Measurements from ENCODE around the gene KIAA1328. TPM values are rescaled to one million over a fixed set of nuclear protein-coding genes. Genes with fewer than 3 reads are reported as not detected.

KIAA1328 gene
- total RNA-seq, 2 experiments from 2014 or later: 7.3 to 7.8 TPM

DNA sequence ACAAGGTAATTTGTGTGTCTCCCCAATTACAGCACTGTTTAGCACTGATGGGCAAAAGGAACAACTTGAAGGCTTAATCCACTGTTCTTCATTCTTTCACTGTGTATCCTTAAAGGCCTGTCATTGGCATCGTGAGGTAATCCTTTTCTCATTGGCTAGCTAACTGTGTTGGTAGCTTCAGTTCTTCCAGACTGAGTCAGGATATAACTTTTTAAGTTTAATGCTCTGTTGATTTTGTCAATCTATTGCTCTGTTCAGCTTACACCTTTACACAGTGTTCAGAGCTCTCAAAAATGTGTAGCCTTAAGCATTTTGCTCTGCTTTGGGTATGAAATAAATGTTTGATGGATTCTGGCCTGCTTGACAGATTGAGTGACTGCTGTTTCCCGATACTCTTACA is 148.2 kb downstream of the KIAA1328 start:
- CTCF ChIA-PET: no interaction called here
- Mint-ChIP-seq H3K36me3 (peaks cover 39% of the 10 kb centered on the region), H3K4me1 (ENCODE audit: low read depth) (no peaks in the 10 kb centered on the region), H3K9me3 (peaks cover 25% of the 10 kb centered on the region), H3K27me3 (no peaks in the 10 kb centered on the region), H3K27ac (no peak overlapping the region), H3K4me3 (no peak overlapping the region)
- POLR2A ChIA-PET: no interaction called here
- intact Hi-C loops (cut with micrococcal nuclease): no loop called here
- no peak for DNase-seq

DNA sequence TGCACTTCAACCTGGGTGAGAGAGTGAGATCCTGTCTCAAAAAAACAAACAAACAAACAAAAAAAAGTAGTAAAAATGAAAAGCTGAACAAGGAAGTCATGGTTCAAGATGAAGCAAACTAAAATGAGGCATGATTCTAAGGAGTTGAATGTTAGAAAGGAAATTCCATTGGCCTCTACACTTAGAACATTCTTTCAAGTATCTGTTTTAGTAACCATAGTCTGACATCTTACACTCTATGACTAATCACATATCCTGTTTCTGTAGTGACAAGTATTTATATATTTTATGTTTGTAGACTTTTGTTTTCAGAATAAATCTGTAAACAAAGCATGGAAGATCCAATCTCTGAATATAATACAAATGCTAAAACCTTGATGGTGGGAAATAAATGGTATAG is 164.1 kb downstream of the KIAA1328 start:
- Mint-ChIP-seq H3K4me3 (no peak overlapping the region), H3K36me3 (peaks cover 53% of the 10 kb centered on the region), H3K4me1 (ENCODE audit: low read depth) (peaks cover 2% of the 10 kb centered on the region), H3K9me3 (peaks cover 23% of the 10 kb centered on the region), H3K27ac (no peak overlapping the region), H3K27me3 (no peaks in the 10 kb centered on the region)
- no peak for DNase-seq
- ChIA-PET POLR2A (no interaction called here), CTCF (no interaction called here)
- intact Hi-C loops (cut with micrococcal nuclease): no loop called here

DNA sequence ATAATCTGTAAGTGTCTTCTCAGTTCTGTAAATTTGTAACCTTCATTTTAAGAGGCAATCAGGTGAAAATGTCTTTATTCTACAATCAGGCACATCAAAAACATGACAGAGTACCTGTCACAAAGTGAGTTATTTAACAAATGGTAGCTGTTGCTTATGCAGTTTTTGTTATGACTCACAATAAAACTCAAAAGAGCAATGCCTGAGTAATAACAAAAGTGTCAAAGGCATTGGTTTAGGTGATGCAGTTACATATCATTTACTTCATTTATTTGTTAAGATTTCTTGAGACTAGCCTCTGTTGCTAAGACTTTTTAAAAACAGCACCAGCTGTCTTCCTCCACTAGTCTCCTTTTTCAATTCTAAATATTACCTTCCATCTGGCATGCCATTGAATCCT is 177.8 kb downstream of the KIAA1328 start:
- H3K9me3 Mint-ChIP-seq: peaks cover 21% of the 10 kb centered on the region
- H3K27me3 Mint-ChIP-seq: no peaks in the 10 kb centered on the region
- POLR2A ChIA-PET: no interaction called here
- CTCF ChIA-PET: no interaction called here
- intact Hi-C loops (cut with micrococcal nuclease): no loop called here
- H3K4me3 Mint-ChIP-seq: no peak overlapping the region
- no peak overlapping the region for H3K27ac Mint-ChIP-seq
- no peak for DNase-seq
- peaks cover 2% of the 10 kb centered on the region for H3K4me1 Mint-ChIP-seq (ENCODE audit: low read depth)
- peaks cover 19% of the 10 kb centered on the region for H3K36me3 Mint-ChIP-seq

DNA sequence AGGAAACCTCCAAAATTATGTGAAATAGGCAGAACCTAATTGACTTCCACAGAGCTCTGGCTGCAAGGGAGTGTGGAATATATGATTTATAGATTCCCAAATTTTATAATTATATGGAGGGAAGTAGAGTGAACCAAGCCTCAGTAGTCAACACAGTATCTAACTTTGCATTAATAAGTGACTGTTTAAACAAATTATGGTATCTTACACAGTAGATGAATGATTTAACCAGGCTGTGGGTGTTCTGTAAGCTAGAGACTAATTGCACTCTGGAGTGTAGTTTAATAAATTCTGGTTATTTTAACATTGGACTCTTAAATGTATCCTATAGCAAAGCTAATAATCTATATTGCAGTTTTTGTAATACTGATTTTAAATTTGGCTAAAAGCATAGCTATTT is 183.5 kb downstream of the KIAA1328 start:
- CTCF ChIA-PET: no interaction called here
- no peaks in the 10 kb centered on the region for H3K4me1 Mint-ChIP-seq (ENCODE audit: low read depth)
- DNase-seq: no peak
- intact Hi-C loops (cut with micrococcal nuclease): no loop called here
- H3K27ac Mint-ChIP-seq: no peak overlapping the region
- peaks cover 36% of the 10 kb centered on the region for H3K36me3 Mint-ChIP-seq
- H3K27me3 Mint-ChIP-seq: no peaks in the 10 kb centered on the region
- H3K4me3 Mint-ChIP-seq: no peak overlapping the region
- H3K9me3 Mint-ChIP-seq: peaks cover 44% of the 10 kb centered on the region
- POLR2A ChIA-PET: no interaction called here

DNA sequence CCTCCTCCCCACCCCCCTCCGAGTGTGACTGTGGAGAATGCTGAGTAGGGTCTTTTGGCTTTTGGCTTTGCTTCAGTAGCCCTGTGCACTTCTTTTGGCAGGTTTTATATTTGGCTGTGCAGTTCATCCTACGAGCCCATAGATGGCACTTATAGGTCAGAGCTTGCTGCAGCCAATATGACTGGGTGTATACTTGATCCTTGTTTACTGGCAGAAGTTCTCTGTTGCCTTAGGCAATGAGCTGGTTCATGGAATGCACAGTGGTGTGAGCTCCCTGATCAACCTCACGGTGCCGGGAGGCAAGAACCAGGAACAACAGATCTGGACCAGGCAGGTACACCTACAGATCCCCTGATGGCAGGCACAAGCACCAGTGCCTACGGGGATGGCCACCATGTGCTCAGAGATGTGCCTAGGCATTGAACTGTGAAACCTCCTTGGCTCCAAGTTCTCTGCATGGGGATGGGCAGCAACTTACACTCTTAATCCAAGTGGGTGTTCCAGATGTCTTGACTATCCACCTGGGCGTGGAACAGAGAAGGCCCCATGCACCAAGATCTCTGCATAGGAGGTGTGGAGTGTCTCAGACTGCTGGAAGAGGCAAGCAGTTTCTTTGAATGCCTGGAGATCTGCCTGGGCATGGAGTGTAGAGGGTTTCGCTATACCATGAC is 190.4 kb downstream of the KIAA1328 start:
- intact Hi-C loops (cut with micrococcal nuclease): no loop called here
- Mint-ChIP-seq H3K4me3 (no peak overlapping the region), H3K27me3 (no peaks in the 10 kb centered on the region), H3K9me3 (peaks cover 53% of the 10 kb centered on the region), H3K27ac (no peak overlapping the region), H3K4me1 (ENCODE audit: low read depth) (no peaks in the 10 kb centered on the region), H3K36me3 (peaks cover 58% of the 10 kb centered on the region)
- DNase-seq: no peak
- ChIA-PET CTCF (no interaction called here), POLR2A (no interaction called here)

DNA sequence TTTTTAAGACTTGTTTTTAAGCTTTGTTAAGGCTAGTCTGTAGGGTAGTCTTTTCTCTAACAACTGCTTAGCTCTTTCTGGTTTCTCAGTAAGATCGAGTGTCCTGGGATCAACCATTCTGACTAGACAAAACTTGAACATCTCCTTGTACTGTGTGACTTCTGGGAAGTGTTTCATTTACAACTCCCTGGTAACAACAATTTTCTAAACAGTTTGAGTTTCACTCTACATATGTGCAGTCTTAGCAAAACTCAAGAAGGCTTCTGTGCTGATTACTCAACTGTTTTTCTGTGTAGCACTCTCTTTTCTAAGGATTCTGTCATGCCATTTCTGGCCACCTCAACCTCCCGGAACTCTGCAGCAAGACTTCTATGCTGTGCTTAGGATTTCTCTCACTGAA is 204.5 kb downstream of the KIAA1328 start:
- H3K4me1 Mint-ChIP-seq (ENCODE audit: low read depth): no peaks in the 10 kb centered on the region
- H3K27me3 Mint-ChIP-seq: no peaks in the 10 kb centered on the region
- ChIA-PET POLR2A (no interaction called here), CTCF (interaction anchor here (0.6 kb wide), 1 partner anchor 97 kb away, joined by 3 read pairs; no protein-coding TSS in a partner anchor)
- H3K27ac Mint-ChIP-seq: no peak overlapping the region
- H3K9me3 Mint-ChIP-seq: peaks cover 36% of the 10 kb centered on the region
- H3K4me3 Mint-ChIP-seq: no peak overlapping the region
- H3K36me3 Mint-ChIP-seq: peaks cover 54% of the 10 kb centered on the region
- intact Hi-C loops (cut with micrococcal nuclease): no loop called here
- no peak for DNase-seq

DNA sequence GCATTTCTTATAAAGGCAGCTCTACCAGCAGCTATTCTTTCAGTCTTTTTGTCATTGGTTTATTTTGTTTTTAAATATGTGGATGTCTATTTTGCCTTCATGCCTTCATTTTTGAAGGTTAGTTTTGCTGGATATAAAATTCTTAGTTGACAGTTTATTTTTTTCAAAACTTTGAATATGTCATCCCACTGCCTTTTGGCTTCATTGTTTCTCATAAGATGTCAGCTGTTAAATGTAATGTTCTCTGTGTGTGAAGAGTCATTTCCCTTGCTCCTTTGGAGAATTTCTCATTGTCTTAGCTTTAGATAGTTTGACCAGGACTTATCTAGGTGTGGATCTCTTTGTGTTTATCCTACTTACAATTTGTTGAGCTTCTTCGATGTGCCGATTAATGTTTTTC is 213.5 kb downstream of the KIAA1328 start:
- H3K4me3 Mint-ChIP-seq: no peak overlapping the region

DNA sequence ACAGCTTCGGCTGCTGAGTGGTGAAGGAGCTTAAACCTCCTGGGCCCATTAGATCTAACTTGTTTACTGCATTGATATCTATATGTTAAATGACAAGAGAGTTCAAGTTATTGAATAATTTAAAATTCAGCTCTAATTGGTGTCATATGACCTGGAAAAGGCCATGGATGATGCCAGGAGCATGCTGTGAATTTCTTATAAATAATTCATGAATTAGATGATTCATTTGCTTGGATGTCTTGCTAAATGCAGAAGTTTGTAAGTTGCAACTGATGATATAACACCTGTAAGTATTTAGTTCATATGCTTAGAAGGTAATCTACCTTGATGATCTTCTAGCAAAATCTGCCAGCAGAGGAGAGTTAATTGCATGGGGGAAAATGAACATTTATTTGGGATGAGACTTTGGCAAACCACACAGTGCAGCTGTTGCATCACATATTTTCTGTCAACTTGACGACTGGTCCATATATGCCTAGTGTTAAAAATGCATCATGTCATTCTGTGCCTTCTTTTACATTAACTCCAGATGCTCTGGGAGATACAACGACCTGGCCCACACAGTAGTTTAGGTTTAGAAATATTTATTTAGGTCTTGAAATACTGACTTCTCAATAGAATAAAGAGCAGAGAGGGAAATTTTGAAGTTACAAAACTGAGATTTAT is 226.3 kb downstream of the KIAA1328 start:
- Mint-ChIP-seq H3K36me3 (peaks cover 29% of the 10 kb centered on the region), H3K27me3 (no peaks in the 10 kb centered on the region), H3K27ac (no peak overlapping the region), H3K4me1 (ENCODE audit: low read depth) (no peaks in the 10 kb centered on the region), H3K4me3 (no peak overlapping the region), H3K9me3 (peaks cover 32% of the 10 kb centered on the region)
- CTCF ChIA-PET: no interaction called here
- DNase-seq: no peak
- POLR2A ChIA-PET: no interaction called here
- intact Hi-C loops (cut with micrococcal nuclease): no loop called here

More for the DNA sequence above, 213.5 kb downstream of the KIAA1328 start:
- DNase-seq: no peak
- peaks cover 45% of the 10 kb centered on the region for H3K36me3 Mint-ChIP-seq
- intact Hi-C loops (cut with micrococcal nuclease): no loop called here
- no peaks in the 10 kb centered on the region for H3K4me1 Mint-ChIP-seq (ENCODE audit: low read depth)
- no peaks in the 10 kb centered on the region for H3K27me3 Mint-ChIP-seq
- H3K9me3 Mint-ChIP-seq: peaks cover 40% of the 10 kb centered on the region
- ChIA-PET CTCF (no interaction called here), POLR2A (no interaction called here)
- H3K27ac Mint-ChIP-seq: no peak overlapping the region

DNA sequence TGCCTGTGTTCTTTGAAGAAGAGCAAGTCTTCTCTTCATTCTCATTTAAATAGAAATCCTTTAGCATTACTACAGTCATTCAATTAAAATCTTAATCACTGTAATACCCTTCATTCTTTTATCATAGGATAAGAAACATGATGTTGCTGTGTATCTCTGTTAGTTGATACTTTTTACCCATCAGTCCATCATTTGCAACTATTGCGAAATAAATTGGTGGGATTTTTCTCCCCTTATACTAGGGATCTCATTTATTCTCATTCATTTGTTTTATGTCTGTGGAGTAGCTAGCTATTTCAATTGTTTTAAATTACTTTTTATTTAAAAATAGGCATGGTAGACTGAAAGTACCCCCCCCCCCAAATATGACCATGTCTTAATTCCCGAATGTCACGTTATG is 235.3 kb downstream of the KIAA1328 start:
- ChIA-PET POLR2A (no interaction called here), CTCF (no interaction called here)
- Mint-ChIP-seq H3K36me3 (peaks cover 30% of the 10 kb centered on the region), H3K4me1 (ENCODE audit: low read depth) (no peaks in the 10 kb centered on the region), H3K27me3 (no peaks in the 10 kb centered on the region), H3K4me3 (no peak overlapping the region), H3K9me3 (peaks cover 11% of the 10 kb centered on the region), H3K27ac (no peak overlapping the region)
- no peak for DNase-seq
- intact Hi-C loops (cut with micrococcal nuclease): no loop called here

DNA sequence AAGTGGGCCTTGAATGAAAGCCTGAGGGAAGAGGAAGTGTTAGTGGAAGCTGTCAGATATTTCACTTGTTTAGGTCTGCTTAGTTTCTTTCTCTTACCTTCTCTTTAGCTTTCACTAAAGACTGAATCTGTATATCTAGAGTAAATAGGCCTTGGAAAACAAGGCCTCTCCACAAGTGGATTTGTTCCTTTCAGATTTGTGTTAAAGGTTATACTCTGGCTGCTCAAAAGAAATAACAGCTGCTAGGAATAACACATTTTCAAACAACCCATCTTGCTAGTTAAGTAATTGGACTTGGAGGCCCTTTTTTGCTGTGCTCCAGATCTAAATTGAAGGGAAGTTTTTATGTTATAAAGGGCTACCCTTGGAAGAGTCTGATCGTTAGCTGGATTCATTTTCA is 236.3 kb downstream of the KIAA1328 start:
- peaks cover 12% of the 10 kb centered on the region for H3K9me3 Mint-ChIP-seq
- no peak overlapping the region for H3K27ac Mint-ChIP-seq
- H3K36me3 Mint-ChIP-seq: peaks cover 35% of the 10 kb centered on the region
- DNase-seq: no peak
- intact Hi-C loops (cut with micrococcal nuclease): no loop called here
- CTCF ChIA-PET: no interaction called here
- POLR2A ChIA-PET: no interaction called here
- H3K4me1 Mint-ChIP-seq (ENCODE audit: low read depth): no peaks in the 10 kb centered on the region
- no peak overlapping the region for H3K4me3 Mint-ChIP-seq
- no peaks in the 10 kb centered on the region for H3K27me3 Mint-ChIP-seq

DNA sequence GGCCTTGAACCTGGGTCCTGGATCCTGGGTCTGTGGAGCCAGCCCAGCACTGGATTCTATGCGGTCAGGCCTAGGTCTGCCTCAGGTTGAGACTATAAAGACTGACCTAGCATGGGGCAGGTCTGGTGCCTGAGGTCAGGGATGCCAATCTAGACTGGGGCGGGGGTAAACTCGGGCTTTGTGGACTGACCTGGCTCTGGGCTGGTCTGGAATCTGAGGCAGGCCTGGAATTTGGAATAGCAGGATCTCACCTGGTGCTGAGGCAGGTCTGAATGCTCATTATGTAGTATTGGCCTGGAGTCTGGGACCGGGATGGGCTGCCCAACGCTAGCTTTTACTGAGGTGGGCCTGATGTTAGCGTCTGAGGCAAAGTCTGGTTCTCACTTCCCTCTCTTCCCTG is 256.0 kb downstream of the KIAA1328 start:
- no peak for DNase-seq
- intact Hi-C loops (cut with micrococcal nuclease): no loop called here
- H3K27ac Mint-ChIP-seq: no peak overlapping the region
- H3K27me3 Mint-ChIP-seq: no peaks in the 10 kb centered on the region
- H3K4me1 Mint-ChIP-seq (ENCODE audit: low read depth): no peaks in the 10 kb centered on the region
- H3K4me3 Mint-ChIP-seq: no peak overlapping the region
- POLR2A ChIA-PET: no interaction called here
- H3K9me3 Mint-ChIP-seq: peaks cover 19% of the 10 kb centered on the region
- H3K36me3 Mint-ChIP-seq: peaks cover 26% of the 10 kb centered on the region
- CTCF ChIA-PET: no interaction called here

DNA sequence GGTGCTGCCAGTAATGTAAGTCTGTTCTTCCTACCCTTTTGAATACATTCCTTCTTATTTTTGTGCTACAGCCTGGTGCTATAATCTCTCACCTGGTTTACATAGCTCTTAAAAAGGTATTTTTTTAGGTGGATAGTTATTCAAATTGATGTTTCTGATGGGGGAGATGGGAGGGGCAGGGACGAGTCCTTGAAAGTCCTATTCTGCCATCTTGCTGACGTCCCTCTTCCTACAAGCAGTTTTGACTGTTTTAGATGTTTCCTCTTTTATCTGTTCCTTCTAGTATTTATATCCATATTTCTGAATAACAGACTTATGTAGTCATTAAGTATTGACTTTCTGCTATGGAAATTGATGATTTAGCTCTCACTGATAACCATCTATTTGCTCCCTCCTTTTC is 256.4 kb downstream of the KIAA1328 start:
- no peaks in the 10 kb centered on the region for H3K27me3 Mint-ChIP-seq
- CTCF ChIA-PET: no interaction called here
- no peak overlapping the region for H3K4me3 Mint-ChIP-seq
- intact Hi-C loops (cut with micrococcal nuclease): no loop called here
- POLR2A ChIA-PET: no interaction called here
- H3K27ac Mint-ChIP-seq: no peak overlapping the region
- peaks cover 27% of the 10 kb centered on the region for H3K36me3 Mint-ChIP-seq
- H3K9me3 Mint-ChIP-seq: peaks cover 16% of the 10 kb centered on the region
- no peak for DNase-seq
- no peaks in the 10 kb centered on the region for H3K4me1 Mint-ChIP-seq (ENCODE audit: low read depth)

DNA sequence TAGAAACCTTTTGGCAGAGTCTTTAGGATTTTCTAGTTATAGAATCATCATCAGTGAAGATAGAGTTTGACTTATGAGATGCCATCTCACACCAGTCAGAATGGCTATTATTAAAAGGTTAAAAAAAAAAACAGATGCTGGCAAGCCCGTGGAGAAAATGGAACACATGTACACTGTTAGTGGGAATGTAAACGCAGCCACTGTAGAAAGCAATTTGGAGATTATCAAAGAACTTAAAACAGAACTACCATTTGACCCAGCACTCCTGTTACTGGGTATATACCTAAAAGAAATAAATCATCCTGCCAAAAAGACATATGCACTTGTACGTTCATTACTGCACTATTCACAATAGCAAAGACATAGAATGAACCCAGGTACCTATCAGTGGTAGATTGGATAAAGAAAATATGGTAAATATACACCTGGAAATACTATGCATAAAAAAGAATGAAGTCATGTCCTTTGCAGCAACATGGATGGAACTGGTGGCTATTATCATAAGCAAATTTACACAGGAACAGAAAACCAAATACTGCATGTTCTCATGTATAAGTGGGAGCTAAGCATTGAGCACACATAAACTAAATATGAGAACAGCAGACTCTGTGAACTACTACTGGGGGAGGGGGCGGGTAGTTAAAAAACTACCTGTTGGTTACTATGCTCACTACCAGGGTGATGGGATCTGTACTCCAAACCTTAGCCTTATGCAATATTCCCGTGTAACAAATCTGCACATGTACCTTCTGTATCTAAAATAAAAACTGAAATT is 279.0 kb downstream of the KIAA1328 start:
- ChIA-PET POLR2A (no interaction called here), CTCF (no interaction called here)
- intact Hi-C loops (cut with micrococcal nuclease): no loop called here
- Mint-ChIP-seq H3K36me3 (peaks cover 29% of the 10 kb centered on the region), H3K27ac (no peak overlapping the region), H3K27me3 (no peaks in the 10 kb centered on the region), H3K4me3 (no peak overlapping the region), H3K9me3 (peaks cover 39% of the 10 kb centered on the region), H3K4me1 (ENCODE audit: low read depth) (no peaks in the 10 kb centered on the region)
- DNase-seq: no peak

All from activated CD4-positive, alpha-beta memory T cell treated with anti-CD3 and anti-CD28 coated beads for 36 hours (primary cell).